Pancreas (tissue), 10 donors: ENCODE measurements around the gene GUCD1. TPM values are rescaled to one million over a fixed set of nuclear protein-coding genes. Genes with fewer than 3 reads are reported as not detected.

Experiments used
- ATAC-seq, 4 donors: fragments of 200-7000 bp; cut with Tn5 transposase; one replicate each; pipeline versions ENCODE4 v1.8.0 to v1.9.1; 2020; ENCODE audit warnings: mild to moderate bottlenecking in 4 of 4, moderate library complexity in 4 of 4
- DNase-seq, 6 donors: peaks; one replicate each; pipeline ENCODE4 v3.0.0-alpha.2; 2020
- FAIRE-seq: peaks from 2 replicates; lab custom pipeline; 2012; peaks lifted over from hg19 to GRCh38; lab: Jason Lieb, UNC
- H3K27ac ChIP-seq, 4 donors: fragments of 200-600 bp; sonication (generic); 1 replicate in 3 of 4; 2 replicates in 1 of 4; pipeline versions ENCODE4 v1.5.0 to v1.8.0; 2020
- H3K27me3 ChIP-seq, 4 donors: fragments of 200-600 bp; one replicate each; pipeline ENCODE4 v1.8.0; 2021
- H3K36me3 ChIP-seq, 3 donors: fragments of 200-600 bp; sonication (generic) in 1 of 3; one replicate each; pipeline versions ENCODE4 v1.5.0 to v1.8.0; 2020 to 2021
- H3K4me1 ChIP-seq, 3 donors: fragments of 200-600 bp; one replicate each; pipeline ENCODE4 v1.8.0; 2021
- H3K4me3 ChIP-seq, 4 donors: fragments of 200-600 bp; sonication (generic) in 2 of 4; one replicate each; pipeline versions ENCODE4 v1.5.0 to v1.8.0; 2020 to 2021
- H3K9me3 ChIP-seq, 4 donors: fragments of 200-600 bp; one replicate each; pipeline ENCODE4 v1.8.0; 2021
- CTCF ChIP-seq, 4 donors: fragments of 200-600 bp; sonication (generic) in 3 of 4; IDR thresholded peaks; one replicate each; pipeline versions ENCODE4 v1.5.0 to v1.8.0; 2021; ENCODE audit warnings: antibody characterized with exemption in 4 of 4
- whole genome bisulfite sequencing, 2 donors: extraction: QIAGEN DNeasy Blood & Tissue Kit; methylation state at CpG; one replicate each; pipeline ENCODE4 v1.1.7; 2013; 5-methylcytosine and 5-hydroxymethylcytosine counted together
- intact Hi-C, 3 donors: fragments of 100-400 bp; cut with DNase I; formaldehyde crosslinking; loops; one replicate each; pipeline versions ENCODE4 v1.11.1 to v1.14.2; 2022
- polyA plus RNA-seq, 2 donors: library from polyadenylated mRNA; stranded (reverse); fragments of 200-250 nt; gene quantifications; one replicate each; pipeline ENCODE4 v1.2.3, GENCODE V29; 2013
- total RNA-seq, 6 donors: library from RNA; stranded (reverse); fragmentation: NEBNext Ultra II Directional in 4 of 6; extraction: Animal tissue kit (Norgen Biotek cat#: 25700) in 4 of 6; gene quantifications; one replicate each; pipeline versions ENCODE4 v1.2.1 to v1.2.4, GENCODE V29; 2021 to 2023
- donor health status: healthy with polysubstance abuse.
- donor health status: DM: no; HTN: no; CAD: no; lungs with moderate emphysema.
- donor health status: DM: no; HTN: no; CAD: no.
- donor health status: control.
- donor health status: control.
- donor health status: Bipolar disorder and iron deficiency.
- donor health status: DM: yes; HTN: yes; CAD: no.
- donor health status: DM: no; HTN: no; CAD: no.
- donor health status: DM: no; HTN: no; CAD: no.
- donor health status: DM: yes; HTN: yes; CAD: no.

The GUCD1 gene
- total and polyA plus RNA-seq, 8 donors, result 39.9 to 55.2 (median 45.9) TPM

GRCh38 chr22:24588381-24588756 lies 33.4 kb upstream of the GUCD1 start:
- H3K4me1 ChIP-seq, result peaks cover under 1 to 15% (median 14%) of the 10 kb centered on the region in 3 donors
- DNase-seq, result peak; percentile 68 to 95 (median 82)
- TF ChIP-seq CTCF (IDR thresholded peaks at IDR 0.05), result no peak
- H3K27me3 ChIP-seq, result no peaks in the 10 kb centered on the region
- intact Hi-C loops, result no loop called here
- peak; percentile 54 to 66 (median 62) for ATAC-seq
- peak overlapping the region; percentile 8 to 66 (median 48) for H3K27ac ChIP-seq
- peaks cover 0 to 4% (median 0%) of the 10 kb centered on the region in 3 donors for H3K36me3 ChIP-seq
- no peak overlapping the region for H3K4me3 ChIP-seq
- H3K9me3 ChIP-seq, result no peaks in the 10 kb centered on the region
- no peak for FAIRE-seq
- 36 to 55% methylated on average over 13 of the region's 13 CpGs for WGBS, 2 donors

- H3K4me1 ChIP-seq, result peaks cover 0 to 13% (median 12%) of the 10 kb centered on the region in 3 donors
- no peak for FAIRE-seq
- no peaks in the 10 kb centered on the region for H3K27me3 ChIP-seq
- intact Hi-C loops, result no loop called here
- WGBS, 2 donors, result 61 to 64% methylated on average over 8 of the region's 8 CpGs
- ATAC-seq, result no peak
- peak overlapping the region; percentile 8 to 55 (median 39) for H3K27ac ChIP-seq
- peak in 1 of 6 donors; percentile 50 for DNase-seq
- peaks cover 0 to 4% (median 0%) of the 10 kb centered on the region in 3 donors for H3K36me3 ChIP-seq
- H3K4me3 ChIP-seq, result no peak overlapping the region
- no peak for TF ChIP-seq CTCF (IDR thresholded peaks at IDR 0.05)
- no peaks in the 10 kb centered on the region for H3K9me3 ChIP-seq
These were observed 33.0 kb upstream of the GUCD1 start for GRCh38 chr22:24587948-24588347.

- FAIRE-seq (no peak), DNase-seq (peak in 1 of 6 donors; percentile 54), ATAC-seq (no peak)
- peaks cover 0 to 4% (median 0%) of the 10 kb centered on the region in 3 donors for H3K36me3 ChIP-seq
- peaks cover 0 to 13% (median 12%) of the 10 kb centered on the region in 3 donors for H3K4me1 ChIP-seq
- WGBS, 2 donors, result 78 to 80% methylated on average over 5 of the region's 5 CpGs
- no peak overlapping the region for H3K4me3 ChIP-seq
- peak overlapping the region in 2 of 4 donors; percentile 17 to 28 for H3K27ac ChIP-seq
- TF ChIP-seq CTCF (IDR thresholded peaks at IDR 0.05), result no peak
- no peaks in the 10 kb centered on the region for H3K9me3 ChIP-seq
- H3K27me3 ChIP-seq, result no peaks in the 10 kb centered on the region
- intact Hi-C loops, result no loop called here
These were observed 32.3 kb upstream of the GUCD1 start for GRCh38 chr22:24587251-24587650.

- TF ChIP-seq CTCF (IDR thresholded peaks at IDR 0.05), result no peak
- no peak for FAIRE-seq
- peak in 2 of 6 donors; percentile 17 to 71 for DNase-seq
- ATAC-seq, result no peak
- intact Hi-C loops, result no loop called here
- H3K4me3 ChIP-seq, result no peak overlapping the region
- no peaks in the 10 kb centered on the region for H3K27me3 ChIP-seq
- H3K27ac ChIP-seq, result no peak overlapping the region
- WGBS, 2 donors, result 92 to 94% methylated on average over 24 of the region's 24 CpGs
- peaks cover 0 to 13% (median 12%) of the 10 kb centered on the region in 3 donors for H3K4me1 ChIP-seq
- H3K9me3 ChIP-seq, result no peaks in the 10 kb centered on the region
- H3K36me3 ChIP-seq, result peaks cover 0 to 4% (median 0%) of the 10 kb centered on the region in 3 donors
These were observed 31.1 kb upstream of the GUCD1 start for GRCh38 chr22:24585927-24586546.

- FAIRE-seq (no peak), DNase-seq (no peak), ATAC-seq (no peak)
- no peak overlapping the region for H3K4me3 ChIP-seq
- TF ChIP-seq CTCF (IDR thresholded peaks at IDR 0.05), result no peak
- H3K4me1 ChIP-seq, result peaks cover 0 to 13% (median 12%) of the 10 kb centered on the region in 3 donors
- H3K27ac ChIP-seq, result peak overlapping the region in 2 of 4 donors; percentile 10 to 37
- intact Hi-C loops, result no loop called here
- no peaks in the 10 kb centered on the region for H3K27me3 ChIP-seq
- H3K36me3 ChIP-seq, result peaks cover 0 to 4% (median 0%) of the 10 kb centered on the region in 3 donors
- H3K9me3 ChIP-seq, result no peaks in the 10 kb centered on the region
- 91 to 98% methylated on average over 3 of the region's 3 CpGs for WGBS, 2 donors
These were observed 30.5 kb upstream of the GUCD1 start for GRCh38 chr22:24585461-24585860.
